CD4-positive, alpha-beta T cell treated with Interleukin-6 at 100 ng/mL for 8 hours (primary cell): ENCODE results near the gene EZR.

Source experiments
- DNase-seq: peaks from one replicate; pipeline ENCODE4 v3.0.0-alpha.2; 2020; ENCODE audit warnings: mixed read lengths, low spot score

EZR gene

GRCh38 chr6:158819213-158819976 lies at the start of gene EZR:
Gene EZR, minus strand, starts transcription at chr6:158819368. Its CDS starts 1,275 bp downstream, at chr6:158818093.
- peak; percentile 85 for DNase-seq

GRCh38 chr6:158868122-158868480 lies 48.9 kb upstream of the EZR start:
- no peak for DNase-seq

- DNase-seq, result no peak
Measured at GRCh38 chr6:158867381-158868121, 48.4 kb upstream of the EZR start.

GRCh38 chr6:158865769-158866168 lies 46.6 kb upstream of the EZR start:
- DNase-seq, result no peak

GRCh38 chr6:158863646-158864045 lies 44.5 kb upstream of the EZR start:
- DNase-seq, result no peak

GRCh38 chr6:158861686-158862381 lies 42.7 kb upstream of the EZR start:
- no peak for DNase-seq

- no peak for DNase-seq
Measured at GRCh38 chr6:158860279-158860865, 41.2 kb upstream of the EZR start.

- no peak for DNase-seq
Measured at GRCh38 chr6:158856261-158856660, 37.1 kb upstream of the EZR start.

- DNase-seq, result peak; percentile 64
Measured at GRCh38 chr6:158854214-158855101, 35.3 kb upstream of the EZR start.

GRCh38 chr6:158853880-158854213 lies 34.7 kb upstream of the EZR start:
- no peak for DNase-seq

GRCh38 chr6:158853072-158853879 lies 34.1 kb upstream of the EZR start:
- peak; percentile 89 for DNase-seq

- DNase-seq, result no peak
Measured at GRCh38 chr6:158852312-158853071, 33.3 kb upstream of the EZR start.

- DNase-seq, result no peak
Measured at GRCh38 chr6:158850807-158851115, 31.6 kb upstream of the EZR start.

- peak; percentile 78 for DNase-seq
Measured at GRCh38 chr6:158849899-158850806, 31.0 kb upstream of the EZR start.

GRCh38 chr6:158848490-158848895 lies 29.3 kb upstream of the EZR start:
- DNase-seq, result no peak

GRCh38 chr6:158847786-158848185 lies 28.6 kb upstream of the EZR start:
- no peak for DNase-seq

- DNase-seq, result no peak
Measured at GRCh38 chr6:158847012-158847529, 27.9 kb upstream of the EZR start.

- DNase-seq, result no peak
Measured at GRCh38 chr6:158843751-158844683, 24.8 kb upstream of the EZR start.
